ENCODE results near the gene LRMDA. TPM values are rescaled to one million over a fixed set of nuclear protein-coding genes. Genes with fewer than 3 reads are reported as not detected.

Gene LRMDA
- total and polyA plus RNA-seq, 12 donors: 30.7 to 132 (median 78.1) TPM

DNA sequence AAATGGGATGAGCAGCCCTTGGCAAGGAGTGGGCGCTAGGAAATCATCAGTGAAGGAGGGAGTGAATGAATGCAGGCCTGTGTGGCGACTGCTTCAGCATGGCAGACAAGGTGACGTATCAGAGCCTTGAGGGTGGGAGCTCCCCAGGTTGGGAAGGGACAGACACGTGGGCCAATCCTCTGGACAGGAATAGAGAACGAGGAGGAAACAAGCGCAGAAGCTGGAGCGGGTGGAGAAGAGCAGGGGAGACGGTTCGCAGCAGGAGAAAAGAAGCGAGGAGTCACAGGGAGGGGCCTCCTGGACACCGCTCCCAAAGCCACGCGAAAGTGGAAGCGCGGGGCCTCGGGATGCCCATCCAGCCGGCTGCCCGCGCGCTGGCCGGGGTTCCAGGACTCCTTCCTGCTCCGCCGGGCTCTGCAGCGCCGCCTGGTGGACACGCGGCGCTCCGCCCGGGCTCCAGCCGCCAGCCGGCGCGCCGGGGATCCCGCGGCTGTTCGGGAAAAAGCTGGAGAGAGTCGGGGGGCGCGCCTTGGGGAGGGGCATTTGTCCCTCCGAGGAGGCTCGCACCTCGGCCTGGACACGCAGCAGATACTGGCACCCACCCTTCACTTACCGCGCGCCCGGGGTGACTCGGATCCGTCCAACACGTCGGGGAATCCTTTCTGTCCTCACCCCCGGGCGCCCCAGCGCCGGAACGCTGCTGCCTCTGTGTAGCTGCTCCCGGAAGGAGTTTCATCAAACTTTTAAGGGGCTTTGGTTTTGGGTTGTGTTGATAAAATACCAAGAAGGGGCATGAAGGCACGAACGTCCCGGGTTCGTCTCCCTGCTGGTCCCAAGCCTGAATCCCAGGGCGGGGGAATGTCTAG lies 36.1 kb upstream of the LRMDA start:
- Histone ChIP-seq H3K9me3 (replicated peaks in 1 of 3) (no peaks in the 10 kb centered on the region), H3K36me3 (replicated peaks in 1 of 2) (peaks cover 0 to 19% of the 10 kb centered on the region in 2 donors), H3K27me3 (no peaks in the 10 kb centered on the region), H3K4me1 (replicated peaks in 1 of 2) (peaks cover 0 to 10% of the 10 kb centered on the region in 2 donors), H3K4me3 (peak overlapping the region in 2 of 4 donors; percentile 25 to 72), H3K27ac (peak overlapping the region in 4 of 5 donors; percentile 36 to 97 (median 81))
- no peak for TF ChIP-seq POLR2A (IDR thresholded peaks at IDR 0.05)
- TF ChIP-seq, protein P1, sequence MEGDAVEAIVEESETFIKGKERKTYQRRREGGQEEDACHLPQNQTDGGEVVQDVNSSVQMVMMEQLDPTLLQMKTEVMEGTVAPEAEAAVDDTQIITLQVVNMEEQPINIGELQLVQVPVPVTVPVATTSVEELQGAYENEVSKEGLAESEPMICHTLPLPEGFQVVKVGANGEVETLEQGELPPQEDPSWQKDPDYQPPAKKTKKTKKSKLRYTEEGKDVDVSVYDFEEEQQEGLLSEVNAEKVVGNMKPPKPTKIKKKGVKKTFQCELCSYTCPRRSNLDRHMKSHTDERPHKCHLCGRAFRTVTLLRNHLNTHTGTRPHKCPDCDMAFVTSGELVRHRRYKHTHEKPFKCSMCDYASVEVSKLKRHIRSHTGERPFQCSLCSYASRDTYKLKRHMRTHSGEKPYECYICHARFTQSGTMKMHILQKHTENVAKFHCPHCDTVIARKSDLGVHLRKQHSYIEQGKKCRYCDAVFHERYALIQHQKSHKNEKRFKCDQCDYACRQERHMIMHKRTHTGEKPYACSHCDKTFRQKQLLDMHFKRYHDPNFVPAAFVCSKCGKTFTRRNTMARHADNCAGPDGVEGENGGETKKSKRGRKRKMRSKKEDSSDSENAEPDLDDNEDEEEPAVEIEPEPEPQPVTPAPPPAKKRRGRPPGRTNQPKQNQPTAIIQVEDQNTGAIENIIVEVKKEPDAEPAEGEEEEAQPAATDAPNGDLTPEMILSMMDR (IDR thresholded peaks at IDR 0.05): peak; percentile 36 to 82 (median 70)
- intact Hi-C loops (cut with DNase I): loop anchor here (5.0 to 10.0 kb wide), 3 partner anchors 98 to 1150 kb away; no protein-coding TSS in a partner anchor
- peak in 6 of 7 donors; percentile 26 to 55 (median 41) for DNase-seq
- 47 to 51% (median 49%) methylated on average over 29 to 64 of the region's 64 CpGs for WGBS, 4 donors

DNA sequence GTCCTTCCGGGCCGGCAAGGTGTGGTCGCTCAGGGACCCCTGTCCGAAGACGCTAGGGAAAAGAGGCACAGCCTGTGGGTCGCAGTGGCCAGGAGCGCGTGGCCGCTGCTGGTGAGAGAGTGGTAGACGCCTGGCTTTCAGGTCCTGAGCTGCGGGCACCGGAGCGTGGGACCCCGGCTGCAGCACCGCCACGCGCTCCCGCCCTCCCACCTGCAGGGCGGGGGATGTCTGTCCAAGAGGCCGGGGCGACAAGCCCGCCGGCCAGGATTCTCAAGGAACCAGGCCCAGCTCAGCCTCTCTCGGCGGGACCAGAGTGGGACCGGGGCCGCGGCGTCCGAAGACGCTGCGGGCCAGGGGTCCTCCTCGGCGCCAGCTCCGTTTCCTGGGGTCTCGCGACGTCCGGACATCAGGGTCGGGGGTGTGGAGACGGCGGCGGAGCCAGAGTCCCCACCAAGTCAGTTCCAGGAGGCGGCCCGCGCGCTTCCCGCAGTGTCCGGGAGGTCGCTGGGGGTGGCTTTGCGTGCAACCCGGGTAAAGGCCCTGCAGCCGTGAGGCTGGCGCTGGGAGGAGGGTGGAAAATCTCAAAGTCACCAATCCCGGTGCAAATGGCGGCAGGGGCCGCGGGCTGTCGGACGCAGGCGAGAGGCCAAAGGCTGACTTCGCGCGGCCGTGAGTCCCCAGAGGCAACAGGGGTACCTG lies 35.3 kb upstream of the LRMDA start:
- WGBS, 4 donors: 49 to 65% (median 54%) methylated on average over 41 to 65 of the region's 65 CpGs
- peak in 4 of 7 donors; percentile 4 to 42 (median 32) for DNase-seq

DNA sequence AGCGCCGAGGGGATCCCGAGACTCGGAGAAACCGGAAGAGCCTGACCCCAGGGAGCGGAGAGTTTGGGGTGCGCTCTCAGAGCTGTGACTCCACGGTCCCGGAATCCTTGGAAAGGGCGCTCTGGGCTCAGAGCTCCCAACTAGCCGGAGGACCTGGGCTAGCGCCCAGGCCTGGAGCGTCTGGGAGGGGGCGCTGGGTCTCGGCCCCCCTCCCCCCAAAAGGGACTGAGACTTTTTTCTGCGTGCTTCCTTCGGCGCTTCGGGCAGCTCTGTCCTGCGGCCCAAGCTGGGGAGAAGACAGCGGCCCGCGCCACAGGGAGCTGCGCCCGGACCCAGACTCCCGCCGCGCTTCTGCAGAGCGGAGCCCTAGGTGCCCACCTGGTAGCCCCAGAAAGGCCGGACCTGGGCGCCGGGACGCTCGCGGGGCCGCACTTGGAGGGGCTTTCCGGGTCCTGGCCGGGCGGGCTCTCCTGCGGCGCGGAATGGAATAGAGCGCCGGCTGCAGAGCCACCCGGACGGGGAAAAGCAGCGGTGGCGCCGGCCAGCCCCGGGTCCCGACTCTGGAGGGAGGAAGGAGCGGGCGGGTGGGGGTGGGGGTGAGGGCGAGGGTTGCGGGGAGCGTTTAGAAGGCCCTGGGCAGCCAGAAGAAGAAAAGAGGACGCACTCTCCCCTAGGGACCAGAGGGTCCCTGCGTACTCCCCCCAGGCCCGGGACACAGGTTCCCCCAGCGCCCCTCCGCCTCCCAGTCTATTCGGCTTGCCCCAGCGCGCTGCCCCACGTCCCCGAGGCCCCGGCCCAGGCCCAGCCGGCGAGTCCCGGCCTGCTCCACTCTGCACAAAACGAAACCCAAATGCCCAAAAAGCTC lies 34.6 kb upstream of the LRMDA start:
- WGBS, 4 donors: 46 to 70% (median 51%) methylated on average over 25 to 71 of the region's 71 CpGs

More for the DNA sequence above, 35.3 kb upstream of the LRMDA start:
- Histone ChIP-seq H3K36me3 (replicated peaks in 1 of 2) (peaks cover 0 to 19% of the 10 kb centered on the region in 2 donors), H3K4me1 (replicated peaks in 1 of 2) (peaks cover 0 to 10% of the 10 kb centered on the region in 2 donors), H3K27ac (peak overlapping the region in 4 of 5 donors; percentile 72 to 97 (median 81)), H3K9me3 (replicated peaks in 1 of 3) (no peaks in the 10 kb centered on the region), H3K4me3 (peak overlapping the region in 2 of 4 donors; percentile 25 to 72), H3K27me3 (no peaks in the 10 kb centered on the region)
- intact Hi-C loops (cut with DNase I): loop anchor here (5.0 to 10.0 kb wide), 3 partner anchors 99 to 1149 kb away; no protein-coding TSS in a partner anchor
- TF ChIP-seq POLR2A (IDR thresholded peaks at IDR 0.05): no peak
- TF ChIP-seq, protein P1 (IDR thresholded peaks at IDR 0.05): no peak

More for the DNA sequence above, 34.6 kb upstream of the LRMDA start:
- H3K36me3 ChIP-seq (replicated peaks in 1 of 2): peaks cover 0 to 19% of the 10 kb centered on the region in 2 donors
- H3K4me1 ChIP-seq (replicated peaks in 1 of 2): peaks cover 0 to 10% of the 10 kb centered on the region in 2 donors
- no peak for TF ChIP-seq POLR2A (IDR thresholded peaks at IDR 0.05)
- TF ChIP-seq, protein P1 (IDR thresholded peaks at IDR 0.05): no peak
- intact Hi-C loops (cut with DNase I): loop anchor here (5.0 to 10.0 kb wide), 3 partner anchors 100 to 1148 kb away; no protein-coding TSS in a partner anchor
- H3K27ac ChIP-seq: peak overlapping the region in 4 of 5 donors; percentile 72 to 97 (median 81)
- H3K4me3 ChIP-seq: peak overlapping the region in 2 of 4 donors; percentile 25 to 72
- H3K27me3 ChIP-seq: no peaks in the 10 kb centered on the region
- no peaks in the 10 kb centered on the region for H3K9me3 ChIP-seq (replicated peaks in 1 of 3)
- peak in 5 of 7 donors; percentile 14 to 51 (median 30) for DNase-seq

All from adrenal gland (tissue), 12 donors.